ENCODE data around the gene GTF2F2.

GRCh38 chr13:45225370-45225769, 105.1 kb downstream of the GTF2F2 start:
- TF ChIP-seq CTCF (IDR thresholded peaks at IDR 0.05) (no peak), EP300 (IDR thresholded peaks at IDR 0.05) (no peak), JUNB (IDR thresholded peaks at IDR 0.05) (no peak), HMGXB4 (CRISPR knock-in tag; IDR thresholded peaks at IDR 0.05; ENCODE audit: borderline replicate concordance) (no peak), PBX3 (IDR thresholded peaks at IDR 0.05) (no peak), ESRRA (IDR thresholded peaks at IDR 0.05; ENCODE audit: borderline replicate concordance, low read length) (no peak), MAX (IDR thresholded peaks at IDR 0.05) (no peak), JUN (IDR thresholded peaks at IDR 0.05) (no peak), POLR2A (IDR thresholded peaks at IDR 0.05; ENCODE audit: low read length) (no peak), RCOR1 (IDR thresholded peaks at IDR 0.05; ENCODE audit: low read depth, low read length) (no peak)

Data from A549 (cell line).